ENCODE measurements around the gene SLC12A7. TPM values are rescaled to one million over a fixed set of nuclear protein-coding genes. Genes with fewer than 3 reads are reported as not detected.
A peak's percentile ranks its signal among the peaks of the same experiment; 100 is the strongest.

SLC12A7 gene
- total and polyA plus RNA-seq, 9 of the 15 experiments (the other 6 are each of a cell fraction or from before 2014, with no cell fraction given) = 0.01 to 3.1 (median 0.56) TPM

GRCh38 chr5:1140171-1140817, 28.4 kb upstream of the SLC12A7 start (continued):
- TF ChIP-seq MNT (conservative IDR thresholded peaks at IDR 0.05) (no peak), HMGN3 (IDR thresholded peaks at IDR 0.05; ENCODE audit: borderline replicate concordance, extremely low read depth, insufficient read length, low read depth, low read length) (no peak), HMGXB4 (CRISPR knock-in tag; IDR thresholded peaks at IDR 0.05) (no peak), RREB1 (CRISPR knock-in tag; IDR thresholded peaks at IDR 0.05) (no peak), NR0B1 (IDR thresholded peaks at IDR 0.05; ENCODE audit: partially characterized antibody) (no peak), SMARCB1 (IDR thresholded peaks at IDR 0.05; ENCODE audit: insufficient read length, low read depth) (no peak), TFAP4 (CRISPR knock-in tag; IDR thresholded peaks at IDR 0.05; ENCODE audit: borderline replicate concordance) (peak; percentile 95), SP1 (CRISPR knock-in tag; IDR thresholded peaks at IDR 0.05) (no peak), ZHX1 (conservative IDR thresholded peaks at IDR 0.05; ENCODE audit: low read length) (no peak), CBFA2T3 (IDR thresholded peaks at IDR 0.05) (no peak; the same call in 1 of the 2 replicates), HMG20A (CRISPR knock-in tag; conservative IDR thresholded peaks at IDR 0.05) (no peak), CCAR2 (IDR thresholded peaks at IDR 0.05; ENCODE audit: low read depth, low read length) (no peak)

Measured in K562 (cell line).